ENCODE results near the gene TIMM10.
"Not testable (repeated sequence)": the region's sequence is repeated elsewhere in the genome, so short reads cannot be mapped to it uniquely, and the experiment has no call there.

TIMM10 gene

GRCh38 chr11:57541169-57541568 is 10.6 kb upstream of the TIMM10 start:
- no peak for DNase-seq (ENCODE audit: low spot score)

- no peak for DNase-seq (ENCODE audit: low spot score)
Measured at GRCh38 chr11:57539342-57539741, 8.8 kb upstream of the TIMM10 start.

- peak; percentile 29 for DNase-seq (ENCODE audit: low spot score)
Measured at GRCh38 chr11:57536947-57537619, 6.5 kb upstream of the TIMM10 start, which contains the start of gene SMTNL1. SMTNL1 (plus strand) TSS chr11:57537595; CDS start chr11:57542643, 5,048 bp downstream.

- DNase-seq (ENCODE audit: low spot score): not testable (repeated sequence)
Measured at GRCh38 chr11:57534449-57534848, 3.9 kb upstream of the TIMM10 start.

- no peak for DNase-seq (ENCODE audit: low spot score)
Measured at GRCh38 chr11:57530215-57530595, 349 bp downstream of the TIMM10 start.

- DNase-seq (ENCODE audit: low spot score): no peak
Measured at GRCh38 chr11:57529012-57529411, 1.5 kb downstream of the TIMM10 start.

- peak; percentile 58 for DNase-seq (ENCODE audit: low spot score)
Measured at GRCh38 chr11:57527056-57527631, 3.4 kb downstream of the TIMM10 start.

GRCh38 chr11:57523419-57523818 is 7.1 kb downstream of the TIMM10 start:
- no peak for DNase-seq (ENCODE audit: low spot score)

- DNase-seq (ENCODE audit: low spot score): no peak
Measured at GRCh38 chr11:57521116-57521515, 9.4 kb downstream of the TIMM10 start.

GRCh38 chr11:57516061-57516443 is 14.5 kb downstream of the TIMM10 start:
- DNase-seq (ENCODE audit: low spot score): no peak

- peak; percentile 63 for DNase-seq (ENCODE audit: low spot score)
Measured at GRCh38 chr11:57515332-57516060, 15.1 kb downstream of the TIMM10 start, which contains the start of gene SLC43A1. SLC43A1 (minus strand) TSS chr11:57515702; CDS start chr11:57514111, 1,591 bp downstream.

GRCh38 chr11:57514538-57515331 is 15.8 kb downstream of the TIMM10 start:
- peak; percentile 73 for DNase-seq (ENCODE audit: low spot score)

GRCh38 chr11:57513911-57514537 is 16.5 kb downstream of the TIMM10 start:
- peak; percentile 61 for DNase-seq (ENCODE audit: low spot score)

GRCh38 chr11:57513452-57513795 is 17.1 kb downstream of the TIMM10 start:
- DNase-seq (ENCODE audit: low spot score): no peak

GRCh38 chr11:57512646-57513451 is 17.7 kb downstream of the TIMM10 start:
- DNase-seq (ENCODE audit: low spot score): no peak

- DNase-seq (ENCODE audit: low spot score): no peak
Measured at GRCh38 chr11:57511741-57512430, 18.7 kb downstream of the TIMM10 start.

- DNase-seq (ENCODE audit: low spot score): no peak
Measured at GRCh38 chr11:57508341-57509170, 22.0 kb downstream of the TIMM10 start.

GRCh38 chr11:57506522-57506921 is 24.0 kb downstream of the TIMM10 start:
- no peak for DNase-seq (ENCODE audit: low spot score)

GRCh38 chr11:57504511-57504910 is 26.0 kb downstream of the TIMM10 start:
- DNase-seq (ENCODE audit: low spot score): no peak
